A673 (cell line): Measurements from ENCODE around the gene SLC25A21. TPM values are rescaled to one million over a fixed set of nuclear protein-coding genes. Genes with fewer than 3 reads are reported as not detected.

Experiments
- BruUV-seq: library from RNA; stranded (reverse); fragments of 400-500 nt; replicated peaks from 2 replicates; lab custom pipeline; 2021; lab: Mats Ljungman, UMichigan
- CTCF ChIA-PET: fragments of 300-600 bp; sonication (Branson Sonifier 250); formaldehyde crosslinking; loops from one replicate; lab custom pipeline; 2022; ENCODE audit warnings: antibody characterized with exemption; lab: Charles Lee
- POLR2A ChIA-PET: fragments of 300-600 bp; sonication (Branson Sonifier 250); formaldehyde crosslinking; loops from one replicate; lab custom pipeline; 2022; ENCODE audit warnings: antibody characterized with exemption; ENCODE audit not compliant: low non-redundant PET; lab: Charles Lee
- DNase-seq: peaks from one replicate; pipeline ENCODE4 v3.0.0-alpha.2; 2015; ENCODE audit warnings: low spot score
- H3K27ac ChIP-seq: fragments of 200-600 bp; sonication (generic); 2 replicates; pipeline ENCODE4 v1.5.1; 2016; ENCODE audit warnings: mixed run types, low read depth, mild to moderate bottlenecking, mixed read lengths, antibody characterized with exemption, low read length; ENCODE audit not compliant: poor library complexity, severe bottlenecking
- H3K27me3 ChIP-seq: fragments of 200-600 bp; sonication (generic); replicated peaks from 2 replicates; pipeline ENCODE4 v1.6.1; 2017; ENCODE audit warnings: mixed run types, low read depth, mild to moderate bottlenecking, mixed read lengths, antibody characterized with exemption, low read length; ENCODE audit not compliant: insufficient read depth, poor library complexity
- H3K36me3 ChIP-seq: fragments of 200-600 bp; sonication (generic); 2 replicates; pipeline ENCODE4 v1.6.1; 2016; ENCODE audit warnings: mixed run types, mild to moderate bottlenecking, mixed read lengths, antibody characterized with exemption, low read length; ENCODE audit not compliant: insufficient read depth, poor library complexity, severe bottlenecking
- H3K4me1 ChIP-seq: fragments of 200-600 bp; sonication (generic); 2 replicates; pipeline ENCODE4 v1.6.1; 2017; ENCODE audit warnings: mixed run types, mild to moderate bottlenecking, mixed read lengths, antibody characterized with exemption, low read length; ENCODE audit not compliant: insufficient read depth, poor library complexity, severe bottlenecking
- H3K4me3 ChIP-seq: fragments of 200-600 bp; sonication (generic); 2 replicates; pipeline ENCODE4 v1.5.1; 2016; ENCODE audit warnings: low read depth, mixed run types, mild to moderate bottlenecking, mixed read lengths, low read length; ENCODE audit not compliant: poor library complexity, severe bottlenecking
- H3K9me3 ChIP-seq: fragments of 200-600 bp; sonication (generic); 2 replicates; pipeline ENCODE4 v1.6.1; 2016; ENCODE audit warnings: mixed run types, low read depth, mild to moderate bottlenecking, mixed read lengths, antibody characterized with exemption, low read length; ENCODE audit not compliant: poor library complexity, severe bottlenecking
- EZH2 ChIP-seq: fragments of 200-600 bp; sonication (generic); IDR thresholded peaks from 2 replicates; pipeline ENCODE4 v1.6.1; 2017; ENCODE audit warnings: borderline replicate concordance, low read depth, mild to moderate bottlenecking, mixed read lengths, antibody characterized with exemption, low read length; ENCODE audit not compliant: poor library complexity, severe bottlenecking
- intact Hi-C: fragments of 100-400 bp; cut with micrococcal nuclease; formaldehyde crosslinking; loops from one replicate; pipeline ENCODE4 v1.10.0; 2022; ENCODE audit not compliant: unreplicated experiment
- total RNA-seq: library from RNA; stranded (reverse); gene quantifications from 2 replicates; pipeline ENCODE4 v1.2.3, GENCODE V29; 2021
- TF ChIP-seq, protein P1 (sequence below): fragments of 300-800, 200-600 bp; sonication (generic); conservative IDR thresholded peaks from 2 replicates; pipeline ENCODE4 v1.5.1; 2017; ENCODE audit warnings: low read depth, mild to moderate bottlenecking, antibody characterized with exemption, low read length, moderate library complexity, mixed read lengths

SLC25A21 gene
- total RNA-seq, 1 experiment from 2014 or later: 4.7 TPM

DNA sequence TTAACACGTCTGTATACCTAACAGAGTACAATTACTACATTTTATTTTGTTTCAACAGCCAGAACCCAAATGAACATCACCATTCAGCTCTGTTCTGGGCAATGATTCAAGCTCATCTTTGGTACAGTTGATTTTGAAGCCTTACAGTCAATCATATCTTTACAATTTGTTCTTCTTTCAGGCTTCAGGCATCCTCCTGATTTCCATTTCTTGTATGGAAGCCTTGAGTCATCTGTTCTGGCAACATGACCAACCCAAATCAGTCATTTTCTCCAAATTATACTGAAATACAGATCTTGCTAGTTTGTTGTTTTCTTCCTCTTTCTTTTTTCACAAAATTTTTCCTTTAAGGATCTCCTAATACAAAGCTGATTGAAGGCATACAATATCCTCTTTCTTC lies 430.5 kb downstream of the SLC25A21 start:
- Histone ChIP-seq H3K36me3 (no peaks in the 10 kb centered on the region), H3K4me1 (peaks cover 2% of the 10 kb centered on the region), H3K27ac (no peak overlapping the region), H3K27me3 (no peaks in the 10 kb centered on the region), H3K4me3 (no peak overlapping the region), H3K9me3 (peaks cover 8% of the 10 kb centered on the region)
- CTCF ChIA-PET: no interaction called here
- no peak for TF ChIP-seq EZH2
- TF ChIP-seq, protein P1, sequence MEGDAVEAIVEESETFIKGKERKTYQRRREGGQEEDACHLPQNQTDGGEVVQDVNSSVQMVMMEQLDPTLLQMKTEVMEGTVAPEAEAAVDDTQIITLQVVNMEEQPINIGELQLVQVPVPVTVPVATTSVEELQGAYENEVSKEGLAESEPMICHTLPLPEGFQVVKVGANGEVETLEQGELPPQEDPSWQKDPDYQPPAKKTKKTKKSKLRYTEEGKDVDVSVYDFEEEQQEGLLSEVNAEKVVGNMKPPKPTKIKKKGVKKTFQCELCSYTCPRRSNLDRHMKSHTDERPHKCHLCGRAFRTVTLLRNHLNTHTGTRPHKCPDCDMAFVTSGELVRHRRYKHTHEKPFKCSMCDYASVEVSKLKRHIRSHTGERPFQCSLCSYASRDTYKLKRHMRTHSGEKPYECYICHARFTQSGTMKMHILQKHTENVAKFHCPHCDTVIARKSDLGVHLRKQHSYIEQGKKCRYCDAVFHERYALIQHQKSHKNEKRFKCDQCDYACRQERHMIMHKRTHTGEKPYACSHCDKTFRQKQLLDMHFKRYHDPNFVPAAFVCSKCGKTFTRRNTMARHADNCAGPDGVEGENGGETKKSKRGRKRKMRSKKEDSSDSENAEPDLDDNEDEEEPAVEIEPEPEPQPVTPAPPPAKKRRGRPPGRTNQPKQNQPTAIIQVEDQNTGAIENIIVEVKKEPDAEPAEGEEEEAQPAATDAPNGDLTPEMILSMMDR: no peak
- no TSS peak for BruUV-seq
- POLR2A ChIA-PET: no interaction called here
- no peak for DNase-seq
- intact Hi-C loops: no loop called here

DNA sequence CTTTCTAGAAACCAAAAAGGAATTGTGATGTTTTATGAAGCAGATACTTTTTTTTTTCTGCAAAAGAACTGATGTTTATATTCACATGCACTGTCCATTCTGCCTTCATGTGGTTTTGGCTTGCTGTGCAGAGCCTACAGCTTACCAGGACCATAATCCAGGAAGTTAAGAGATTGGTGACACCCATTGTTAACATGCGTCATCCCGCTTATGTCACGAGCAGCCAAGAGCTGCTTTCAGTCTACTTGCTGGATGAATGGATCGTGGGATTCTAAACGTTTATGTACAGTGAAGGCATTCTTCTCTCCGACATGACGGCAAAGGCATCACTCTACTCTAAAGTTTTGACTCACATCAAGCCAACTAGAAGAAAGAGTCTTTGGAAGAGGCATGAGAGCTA lies 434.1 kb downstream of the SLC25A21 start:
- no peak for DNase-seq
- ChIA-PET POLR2A (no interaction called here), CTCF (no interaction called here)
- Histone ChIP-seq H3K9me3 (no peaks in the 10 kb centered on the region), H3K4me1 (no peaks in the 10 kb centered on the region), H3K27me3 (no peaks in the 10 kb centered on the region), H3K36me3 (no peaks in the 10 kb centered on the region), H3K4me3 (no peak overlapping the region), H3K27ac (no peak overlapping the region)
- TF ChIP-seq, protein P1: no peak
- no peak for TF ChIP-seq EZH2
- intact Hi-C loops: no loop called here
- no TSS peak for BruUV-seq

DNA sequence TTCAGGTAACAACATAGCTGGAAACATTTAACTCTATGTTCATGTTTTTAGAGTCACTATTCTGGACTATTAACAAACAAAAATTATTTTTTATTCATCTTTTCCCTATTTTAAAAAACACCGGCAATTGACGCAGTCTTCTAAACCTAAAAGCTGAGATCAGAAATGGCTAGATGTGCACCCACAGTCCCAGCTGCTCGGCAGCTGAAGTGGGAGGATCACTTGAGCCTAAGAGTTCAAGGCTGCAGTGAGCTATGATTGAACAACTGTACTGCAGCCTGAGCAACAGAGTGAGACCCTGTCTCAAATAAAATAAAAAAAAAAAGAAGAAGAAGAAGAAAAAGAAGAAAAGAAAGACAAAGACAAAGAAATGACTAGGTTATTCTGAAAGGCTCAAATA lies 446.3 kb downstream of the SLC25A21 start:
- TF ChIP-seq, protein P1: no peak
- TF ChIP-seq EZH2: no peak
- intact Hi-C loops: no loop called here
- Histone ChIP-seq H3K9me3 (no peaks in the 10 kb centered on the region), H3K27ac (no peak overlapping the region), H3K4me1 (no peaks in the 10 kb centered on the region), H3K4me3 (no peak overlapping the region), H3K27me3 (no peaks in the 10 kb centered on the region), H3K36me3 (no peaks in the 10 kb centered on the region)
- no TSS peak for BruUV-seq
- CTCF ChIA-PET: no interaction called here
- DNase-seq: no peak
- POLR2A ChIA-PET: no interaction called here
